Measurements from ENCODE around the gene ARHGEF6.

ARHGEF6 gene

DNA sequence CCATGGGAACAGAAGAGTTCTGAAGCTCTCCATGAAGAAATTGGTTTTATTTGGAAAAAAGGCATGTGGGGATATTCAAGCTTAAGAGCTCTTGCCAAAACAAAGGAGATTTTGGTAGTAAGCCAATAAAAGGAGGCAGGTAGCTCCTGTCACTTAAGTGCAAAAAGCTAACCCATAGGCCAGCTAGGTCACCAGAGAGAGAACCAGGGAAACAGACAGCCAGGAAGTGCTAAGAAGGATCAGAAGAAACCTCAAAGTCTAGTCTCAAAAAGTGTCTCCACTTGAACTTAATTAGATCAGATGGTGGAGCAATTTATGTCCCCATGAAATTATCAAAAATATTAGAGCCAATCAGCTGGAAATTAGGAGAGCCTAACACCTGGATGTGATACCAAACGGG lies 83.6 kb downstream of the ARHGEF6 start:
- DNase-seq (ENCODE audit: low read depth in 1 of 2, low spot score in 1 of 2), result no peak

GRCh38 chrX:136694431-136695087 lies 86.2 kb downstream of the ARHGEF6 start:
- DNase-seq (ENCODE audit: low read depth in 1 of 2, low spot score in 1 of 2), result no peak

DNA sequence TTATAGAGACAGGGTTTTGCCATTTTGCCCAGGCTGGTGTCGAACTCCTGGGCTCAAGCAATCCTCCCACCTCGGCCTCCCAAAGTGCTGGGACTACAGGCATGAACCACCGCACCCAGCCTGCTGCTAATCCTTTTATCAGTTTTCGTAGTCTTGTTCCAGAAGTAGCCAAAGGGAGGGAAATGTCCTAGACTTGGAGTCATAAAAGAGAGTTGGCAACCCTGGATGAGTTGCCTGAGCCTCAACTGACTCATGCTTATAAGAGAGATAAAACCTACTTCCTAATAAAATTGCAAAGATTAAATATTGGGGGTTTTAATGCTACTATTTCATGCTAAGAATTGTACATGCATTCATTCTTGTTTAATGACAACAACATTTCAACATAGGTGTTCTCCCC lies 88.5 kb downstream of the ARHGEF6 start:
- DNase-seq (ENCODE audit: low read depth in 1 of 2, low spot score in 1 of 2), result no peak

- no peak for DNase-seq (ENCODE audit: low read depth in 1 of 2, low spot score in 1 of 2)
These were observed 89.5 kb downstream of the ARHGEF6 start for GRCh38 chrX:136691028-136691809.

- no peak for DNase-seq (ENCODE audit: low read depth in 1 of 2, low spot score in 1 of 2)
These were observed 91.3 kb downstream of the ARHGEF6 start for GRCh38 chrX:136689436-136689835.

DNA sequence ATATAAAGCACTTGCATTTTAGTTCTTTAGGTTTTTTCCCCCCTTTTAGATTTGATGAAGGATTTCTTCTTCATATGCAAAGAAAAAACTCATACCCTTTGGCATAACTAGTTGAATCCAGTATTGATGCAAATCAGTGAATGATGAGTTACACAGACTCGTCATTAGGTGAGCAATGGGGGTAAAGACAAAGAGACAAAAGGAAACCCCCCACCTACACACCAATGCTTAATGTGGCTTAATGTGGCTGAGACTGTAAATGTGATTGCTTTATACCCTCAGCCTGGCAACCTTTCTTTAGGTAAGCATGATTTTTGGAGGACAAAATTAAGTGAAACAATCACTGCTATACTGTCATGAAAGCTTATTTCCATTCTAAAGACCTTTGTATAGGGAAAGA lies 93.3 kb downstream of the ARHGEF6 start:
- DNase-seq (ENCODE audit: low read depth in 1 of 2, low spot score in 1 of 2), result no peak

- no peak for DNase-seq (ENCODE audit: low read depth in 1 of 2, low spot score in 1 of 2)
These were observed 96.6 kb downstream of the ARHGEF6 start for GRCh38 chrX:136684120-136684519.

DNA sequence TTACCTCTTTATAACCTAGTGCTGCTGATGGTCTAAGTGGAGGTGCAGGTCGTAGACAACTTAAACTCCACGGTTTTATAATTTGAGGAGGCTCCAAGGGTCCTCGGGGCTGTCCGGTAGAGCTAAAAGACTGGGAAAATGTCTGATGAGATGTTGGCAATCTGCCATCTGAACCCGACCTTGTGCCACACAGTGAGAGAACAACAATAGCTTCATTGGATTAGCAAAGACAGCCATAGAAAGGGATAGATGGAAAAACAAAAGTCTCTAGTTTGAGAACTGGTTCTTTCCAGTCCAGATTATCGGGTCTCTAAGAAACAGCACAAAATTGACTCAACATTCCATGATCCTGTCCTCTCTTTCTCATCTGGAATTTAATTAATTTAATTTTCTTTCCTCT lies 101.2 kb downstream of the ARHGEF6 start:
- no peak for DNase-seq (ENCODE audit: low read depth in 1 of 2, low spot score in 1 of 2)

DNA sequence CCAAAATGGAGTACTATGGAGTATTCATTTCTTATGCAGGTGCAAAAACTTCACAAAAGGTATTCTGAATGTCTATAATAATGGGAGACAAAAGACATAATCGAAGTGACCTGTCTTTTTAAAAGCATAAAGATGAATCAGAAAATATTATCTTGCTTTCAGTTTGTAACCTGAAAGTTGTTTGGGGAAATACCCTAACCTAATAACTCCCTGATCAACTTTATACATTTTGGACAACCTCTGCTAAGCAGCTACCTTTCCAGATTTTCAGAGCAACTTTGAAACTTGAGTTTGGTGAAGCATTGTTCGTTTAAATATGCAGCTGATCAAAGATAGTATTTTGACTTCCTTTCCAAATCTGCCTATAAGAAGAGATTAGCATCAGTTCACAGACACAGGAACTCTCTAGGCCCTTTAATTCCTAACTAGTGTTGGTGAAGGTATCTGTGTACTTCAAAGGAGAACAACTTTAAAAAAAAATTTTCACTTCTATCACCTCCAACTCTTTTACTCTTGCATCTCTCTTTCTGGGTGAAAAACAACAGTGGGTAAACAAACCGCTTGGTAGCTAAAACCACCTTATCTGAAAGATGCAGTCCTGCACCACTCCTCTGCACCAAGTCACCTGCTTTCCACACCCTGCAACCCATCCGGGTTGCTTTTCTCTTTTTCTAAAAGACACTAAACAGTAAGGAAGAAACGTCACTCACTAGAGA lies 106.3 kb downstream of the ARHGEF6 start:
- DNase-seq (ENCODE audit: low read depth in 1 of 2, low spot score in 1 of 2), result no peak

- DNase-seq (ENCODE audit: low read depth in 1 of 2, low spot score in 1 of 2), result no peak
These were observed 109.6 kb downstream of the ARHGEF6 start for GRCh38 chrX:136671006-136671610.

DNA sequence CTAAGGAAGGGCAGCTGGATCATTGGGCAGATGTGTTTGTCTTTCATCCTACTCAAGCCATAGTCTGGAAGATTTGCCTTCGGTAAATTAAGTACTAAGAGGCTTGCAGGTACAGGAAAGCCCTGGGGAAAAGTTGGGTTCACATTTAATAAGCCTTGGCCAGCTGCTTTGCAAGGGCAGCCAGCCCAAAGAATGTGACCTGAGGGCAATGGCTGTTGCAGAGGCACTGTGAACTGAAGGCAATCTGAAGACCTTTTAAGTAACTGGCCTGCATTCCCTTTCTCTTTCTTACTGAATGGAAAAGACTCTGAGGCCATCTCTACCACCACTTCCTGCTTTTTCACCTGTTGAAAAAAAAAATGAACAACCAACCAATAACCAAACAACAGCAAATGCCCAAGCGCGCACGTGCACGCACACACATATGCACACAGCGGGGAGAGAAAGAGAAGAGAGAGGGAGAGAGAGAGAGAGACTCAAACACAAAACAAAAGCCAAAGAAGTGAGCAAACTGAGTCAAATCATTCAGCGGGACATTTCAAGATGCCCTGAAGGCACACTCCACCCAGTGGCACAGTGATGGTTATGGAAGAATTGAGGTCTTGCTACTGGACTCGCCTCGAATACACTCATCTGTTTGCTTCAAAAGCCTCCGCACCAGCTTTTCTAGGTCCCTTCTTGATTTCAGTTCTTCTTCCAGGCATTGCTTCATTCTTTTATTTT lies 113.1 kb downstream of the ARHGEF6 start:
- no peak for DNase-seq (ENCODE audit: low read depth in 1 of 2, low spot score in 1 of 2)

GRCh38 chrX:136666088-136666487 lies 114.6 kb downstream of the ARHGEF6 start:
- no peak for DNase-seq (ENCODE audit: low read depth in 1 of 2, low spot score in 1 of 2)

- DNase-seq (ENCODE audit: low read depth in 1 of 2, low spot score in 1 of 2), result no peak
These were observed 115.4 kb downstream of the ARHGEF6 start for GRCh38 chrX:136665258-136665900.

DNA sequence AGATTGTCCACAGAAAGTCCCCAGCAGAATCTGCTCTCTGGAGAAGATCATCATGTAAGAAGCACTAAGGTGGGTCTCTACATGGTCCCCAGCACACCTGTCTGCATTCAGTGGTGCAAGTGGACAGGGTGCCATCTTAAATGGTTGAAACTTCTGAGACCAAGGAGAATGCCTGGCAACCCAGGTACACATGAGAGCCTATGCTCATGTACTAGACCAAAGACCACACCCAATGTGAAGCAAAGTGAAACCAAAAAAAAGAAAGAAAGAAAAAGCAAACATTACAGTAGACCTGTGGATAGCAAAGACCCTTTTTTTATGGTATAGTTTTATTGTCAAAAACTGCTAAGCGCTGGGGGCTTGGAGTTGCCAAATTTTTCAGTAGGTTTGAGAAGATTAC lies 117.8 kb downstream of the ARHGEF6 start:
- DNase-seq (ENCODE audit: low read depth in 1 of 2, low spot score in 1 of 2), result no peak

DNA sequence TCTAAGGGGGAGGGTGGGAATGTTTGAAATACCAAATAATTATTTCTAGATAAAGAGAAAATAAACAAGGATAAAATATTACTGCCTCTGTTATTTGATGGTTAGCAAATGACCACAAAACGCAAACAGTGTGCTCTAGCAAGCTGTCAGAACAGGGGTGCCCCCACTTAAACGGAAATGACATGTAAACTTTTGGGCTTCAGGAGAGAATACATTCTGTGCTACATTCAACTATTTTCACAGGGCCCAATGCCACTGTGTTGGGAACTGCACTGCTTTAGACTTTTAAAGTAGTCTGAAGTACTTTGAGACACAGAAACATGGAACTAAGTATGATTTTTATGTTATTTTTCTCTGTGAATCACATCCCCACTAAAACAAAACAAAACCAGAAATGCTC lies 118.6 kb downstream of the ARHGEF6 start:
- no peak for DNase-seq (ENCODE audit: low read depth in 1 of 2, low spot score in 1 of 2)

DNA sequence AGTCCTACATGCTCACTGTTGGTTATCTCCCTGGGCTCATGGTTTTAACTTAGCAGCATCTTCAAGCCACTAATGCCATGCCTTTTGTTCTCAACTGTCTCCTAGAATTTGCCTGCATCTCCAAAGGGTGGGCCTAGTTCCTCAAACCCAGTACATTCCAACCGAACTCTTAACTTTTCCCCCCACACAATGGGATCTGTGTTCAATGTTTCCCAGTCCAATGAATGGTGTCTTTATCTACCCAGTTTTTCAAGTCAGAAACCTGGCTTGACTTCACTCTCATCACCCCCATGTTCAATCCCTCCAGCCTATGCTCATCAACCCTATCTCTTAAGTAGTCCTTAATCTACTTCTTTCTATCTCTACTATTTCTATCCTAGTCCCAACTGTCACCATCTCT lies 119.8 kb downstream of the ARHGEF6 start:
- no peak for DNase-seq (ENCODE audit: low read depth in 1 of 2, low spot score in 1 of 2)

GRCh38 chrX:136659174-136659573 lies 121.6 kb downstream of the ARHGEF6 start:
- no peak for DNase-seq (ENCODE audit: low read depth in 1 of 2, low spot score in 1 of 2)

- DNase-seq (ENCODE audit: low read depth in 1 of 2, low spot score in 1 of 2), result no peak
These were observed 122.6 kb downstream of the ARHGEF6 start for GRCh38 chrX:136658151-136658550.

GRCh38 chrX:136656361-136656964 lies 124.3 kb downstream of the ARHGEF6 start:
- no peak for DNase-seq (ENCODE audit: low read depth in 1 of 2, low spot score in 1 of 2)

All from activated T-helper 1 cell treated with anti-CD3 and anti-CD28 coated beads, Interleukin-2, amount 50 U/mL, for 16 hours (primary cell).